Nephron progenitor cell (in vitro differentiated cells): ENCODE results near the gene SBSN.

Experiments used
- DNase-seq: peaks from one replicate; pipeline ENCODE4 v3.0.0; 2021
- H3K27ac Mint-ChIP-seq: 2 replicates; pipeline ENCODE4 v1.8.0; 2021; ENCODE audit warnings: mild to moderate bottlenecking, moderate library complexity, mixed read lengths
- H3K27me3 Mint-ChIP-seq: 2 replicates; pipeline ENCODE4 v1.8.0; 2021; ENCODE audit warnings: mild to moderate bottlenecking, low read depth, mixed read lengths; ENCODE audit not compliant: poor library complexity
- H3K36me3 Mint-ChIP-seq: 2 replicates; pipeline ENCODE4 v1.8.0; 2021; ENCODE audit warnings: low read depth, mixed read lengths
- H3K4me1 Mint-ChIP-seq: 2 replicates; pipeline ENCODE4 v1.8.0; 2021; ENCODE audit warnings: mixed read lengths
- H3K4me3 Mint-ChIP-seq: 2 replicates; pipeline ENCODE4 v1.8.0; 2021; ENCODE audit warnings: mild to moderate bottlenecking, moderate library complexity, mixed read lengths
- H3K9me3 Mint-ChIP-seq: 2 replicates; pipeline ENCODE4 v1.8.0; 2021; ENCODE audit warnings: mild to moderate bottlenecking, moderate library complexity, mixed read lengths
- CTCF ChIP-seq: fragments of 200-600 bp; sonication (generic); IDR thresholded peaks from 2 replicates; pipeline ENCODE4 v1.5.0; 2021; ENCODE audit warnings: antibody characterized with exemption

SBSN gene

GRCh38 chr19:35528218-35529038 lies at the start of gene SBSN:
TSS of gene SBSN (minus strand) at chr19:35528311. CDS start at chr19:35528281, 30 bp downstream.
- Mint-ChIP-seq H3K9me3 (no peaks in the 10 kb centered on the region), H3K4me1 (peaks cover 17% of the 10 kb centered on the region), H3K27me3 (peaks cover 31% of the 10 kb centered on the region), H3K27ac (no peak within 1 kb of the TSS), H3K36me3 (peaks cover 5% of the 10 kb centered on the region), H3K4me3 (no peak within 1 kb of the TSS)
- DNase-seq = no peak
- TF ChIP-seq CTCF = no peak

- H3K4me1 Mint-ChIP-seq = peaks cover 7% of the 10 kb centered on the region
- peaks cover 25% of the 10 kb centered on the region for H3K9me3 Mint-ChIP-seq
- H3K36me3 Mint-ChIP-seq = no peaks in the 10 kb centered on the region
- H3K27ac Mint-ChIP-seq = no peak overlapping the region
- TF ChIP-seq CTCF = no peak
- H3K27me3 Mint-ChIP-seq = peaks cover 34% of the 10 kb centered on the region
- no peak overlapping the region for H3K4me3 Mint-ChIP-seq
- DNase-seq = no peak
Observed at GRCh38 chr19:35571406-35571965, 43.4 kb upstream of the SBSN start.

- Mint-ChIP-seq H3K4me1 (peaks cover 7% of the 10 kb centered on the region), H3K9me3 (peaks cover 4% of the 10 kb centered on the region), H3K36me3 (no peaks in the 10 kb centered on the region), H3K27me3 (peaks cover 40% of the 10 kb centered on the region), H3K27ac (no peak overlapping the region), H3K4me3 (no peak overlapping the region)
- no peak for DNase-seq
- no peak for TF ChIP-seq CTCF
Observed at GRCh38 chr19:35569281-35569781, 41.2 kb upstream of the SBSN start.

- TF ChIP-seq CTCF = no peak
- Mint-ChIP-seq H3K9me3 (no peaks in the 10 kb centered on the region), H3K27me3 (peaks cover 57% of the 10 kb centered on the region), H3K27ac (no peak overlapping the region), H3K4me1 (peaks cover 7% of the 10 kb centered on the region), H3K4me3 (no peak overlapping the region), H3K36me3 (no peaks in the 10 kb centered on the region)
- no peak for DNase-seq
Observed at GRCh38 chr19:35566738-35567137, 38.6 kb upstream of the SBSN start.

GRCh38 chr19:35565016-35565856 lies 37.1 kb upstream of the SBSN start:
- H3K36me3 Mint-ChIP-seq = no peaks in the 10 kb centered on the region
- H3K9me3 Mint-ChIP-seq = no peaks in the 10 kb centered on the region
- H3K27me3 Mint-ChIP-seq = peaks cover 59% of the 10 kb centered on the region
- H3K27ac Mint-ChIP-seq = no peak overlapping the region
- no peak overlapping the region for H3K4me3 Mint-ChIP-seq
- no peak for DNase-seq
- TF ChIP-seq CTCF = no peak
- H3K4me1 Mint-ChIP-seq = peaks cover 7% of the 10 kb centered on the region
